CD4-positive, alpha-beta T cell treated with Interleukin-4 for 1 hour (primary cell): ENCODE data around the gene INMT.

Experiments
- DNase-seq, 2 donors: peaks; one replicate each; pipeline ENCODE4 v3.0.0-alpha.2; 2020 to 2022

Gene INMT

DNA sequence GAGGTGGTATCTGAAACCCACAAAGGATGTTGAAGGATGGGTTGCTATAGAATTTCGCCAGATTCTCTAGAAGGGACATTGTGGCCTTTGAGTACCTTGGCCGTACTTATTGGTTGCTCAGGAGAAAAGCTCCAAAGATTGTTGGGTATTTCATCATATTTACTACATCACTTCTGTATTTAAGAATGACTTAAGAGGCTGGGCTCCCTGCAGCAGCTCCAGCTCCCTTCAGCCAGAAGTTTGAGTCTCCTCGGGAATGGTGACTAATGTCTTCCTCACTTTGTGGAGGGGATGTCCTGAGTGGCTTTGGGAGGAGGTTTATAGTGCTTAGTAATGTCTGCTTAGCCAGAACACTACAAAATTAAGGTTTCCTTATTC is 37.4 kb downstream of the INMT start:
- DNase-seq = no peak

DNA sequence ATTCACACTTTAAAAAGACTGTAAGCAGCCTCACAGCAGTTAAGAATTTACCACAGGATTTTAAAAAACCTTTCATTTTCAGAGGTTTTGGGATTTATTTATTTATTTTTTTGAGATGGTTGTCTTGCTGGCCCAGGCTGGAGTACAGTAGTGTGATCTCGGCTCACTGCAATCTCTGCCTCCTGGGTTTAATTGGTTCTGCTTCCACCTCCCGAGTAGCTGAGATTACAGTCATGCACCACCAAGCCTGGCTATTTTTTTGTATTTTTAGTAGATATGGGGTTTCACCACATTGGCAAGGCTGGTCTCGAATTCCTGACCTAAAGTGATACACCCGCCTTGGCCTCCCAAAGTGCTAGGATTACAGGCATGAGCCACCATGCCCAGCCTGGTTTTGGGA is 38.4 kb downstream of the INMT start:
- no peak for DNase-seq

GRCh38 chr7:30791114-30791513 is 39.2 kb downstream of the INMT start:
- no peak for DNase-seq

GRCh38 chr7:30795161-30795948 is 43.4 kb downstream of the INMT start:
- no peak for DNase-seq

DNA sequence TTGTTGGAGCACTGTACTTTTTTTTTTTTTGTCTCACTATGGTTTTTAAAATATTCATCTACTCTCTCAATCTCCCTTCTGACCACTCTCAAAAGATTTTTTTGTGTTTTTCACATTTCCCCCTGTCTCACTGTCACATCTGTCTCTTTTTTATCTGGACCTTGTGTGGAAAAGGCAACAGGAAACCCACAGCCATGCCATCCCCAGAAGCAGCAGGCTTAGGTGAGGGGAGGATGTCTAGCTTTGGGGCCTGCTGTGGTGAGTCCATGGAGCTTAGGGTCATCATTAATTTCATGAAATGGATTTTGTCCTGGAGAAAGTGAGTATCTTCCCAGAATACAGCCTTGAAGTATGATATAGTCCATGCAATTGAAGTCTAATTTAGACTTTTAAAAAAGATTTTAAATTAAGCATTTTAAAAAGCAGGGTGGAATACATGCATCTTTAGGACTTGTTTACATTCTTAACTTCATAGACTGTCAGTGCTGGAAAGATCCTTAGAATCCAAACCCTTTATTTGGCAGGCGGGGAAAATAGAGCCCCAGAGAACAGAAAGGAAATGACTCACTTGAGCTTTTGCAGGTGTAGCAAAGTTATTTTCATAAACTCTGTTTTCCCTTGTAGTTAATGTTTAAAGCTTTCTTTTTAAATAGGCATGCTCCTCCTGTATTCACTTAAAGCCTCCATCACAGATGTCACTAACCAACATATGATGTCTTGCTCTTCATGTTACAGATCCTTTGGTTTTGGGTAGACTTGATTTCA is 44.4 kb downstream of the INMT start:
- DNase-seq = no peak

- no peak for DNase-seq
Measured at GRCh38 chr7:30797176-30798040, 45.5 kb downstream of the INMT start.

- DNase-seq = no peak
Measured at GRCh38 chr7:30799206-30799975, 47.5 kb downstream of the INMT start.

DNA sequence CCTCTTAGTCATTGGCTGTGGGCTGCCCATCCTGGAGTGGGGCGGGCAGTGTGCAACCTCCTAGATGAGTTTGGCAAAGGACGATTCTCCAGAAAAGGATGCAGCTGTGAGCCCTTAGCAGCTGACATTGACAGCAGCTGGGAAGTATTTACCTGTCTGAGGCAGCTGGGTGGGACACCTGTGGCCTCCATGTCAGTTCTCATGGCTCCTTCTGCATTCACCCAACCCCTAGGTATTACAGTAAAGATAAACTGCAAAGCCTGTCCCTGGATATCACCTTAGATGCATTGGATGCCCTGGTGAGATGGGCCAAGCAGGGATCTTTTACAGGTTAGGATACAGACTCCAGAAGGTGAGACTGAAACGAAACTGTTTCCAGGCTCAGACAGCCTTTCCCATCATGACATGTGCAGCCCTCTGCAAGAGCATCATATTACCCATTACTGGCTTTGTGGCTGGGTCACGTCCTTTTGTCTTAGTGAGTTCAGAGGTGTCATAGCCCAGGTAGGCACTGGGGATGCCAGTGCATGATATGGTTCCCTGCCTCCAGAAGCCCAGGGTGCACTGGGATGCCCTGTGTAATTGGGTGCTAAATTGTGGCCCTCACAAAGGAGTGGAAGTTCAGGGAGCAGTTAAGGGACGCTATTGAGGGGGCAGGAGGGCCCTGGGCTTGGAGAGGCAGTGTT is 48.2 kb downstream of the INMT start:
- DNase-seq = no peak

- DNase-seq = peak; percentile 34 to 39
Measured at GRCh38 chr7:30800785-30801252, 48.9 kb downstream of the INMT start.

- no peak for DNase-seq
Measured at GRCh38 chr7:30802812-30803211, 50.9 kb downstream of the INMT start.

- no peak for DNase-seq
Measured at GRCh38 chr7:30804078-30804661, 52.2 kb downstream of the INMT start.

DNA sequence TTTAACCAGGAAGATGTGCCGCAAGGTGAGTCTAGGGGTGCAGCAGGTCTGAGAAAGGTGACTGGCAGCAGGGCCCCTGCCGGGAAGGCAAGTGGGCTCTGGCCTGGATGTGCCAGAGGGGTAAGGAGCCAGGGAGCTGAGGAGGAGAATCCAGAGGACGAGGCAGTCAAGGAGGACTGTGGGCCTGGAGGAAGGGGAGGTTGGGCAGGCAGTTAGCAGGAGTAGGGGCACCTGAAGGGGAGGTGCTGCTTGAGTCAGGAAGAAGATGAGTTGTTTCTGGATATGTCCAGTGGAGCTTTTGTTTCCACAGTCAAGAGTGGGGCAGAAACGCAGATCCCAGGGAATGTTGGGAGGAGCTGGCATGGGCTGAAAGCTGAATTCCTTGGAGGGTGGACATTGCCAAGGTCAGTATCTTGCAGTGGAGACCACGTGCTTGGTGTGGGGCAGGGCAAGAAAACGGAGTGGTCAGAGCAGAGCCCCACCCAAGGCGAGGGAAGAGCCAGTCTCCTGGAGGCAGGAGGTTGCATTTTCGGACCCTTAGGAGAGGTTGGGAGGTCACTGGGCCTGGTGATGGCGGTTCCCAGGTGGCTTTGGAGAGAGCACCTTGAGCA is 53.3 kb downstream of the INMT start:
- DNase-seq = no peak

DNA sequence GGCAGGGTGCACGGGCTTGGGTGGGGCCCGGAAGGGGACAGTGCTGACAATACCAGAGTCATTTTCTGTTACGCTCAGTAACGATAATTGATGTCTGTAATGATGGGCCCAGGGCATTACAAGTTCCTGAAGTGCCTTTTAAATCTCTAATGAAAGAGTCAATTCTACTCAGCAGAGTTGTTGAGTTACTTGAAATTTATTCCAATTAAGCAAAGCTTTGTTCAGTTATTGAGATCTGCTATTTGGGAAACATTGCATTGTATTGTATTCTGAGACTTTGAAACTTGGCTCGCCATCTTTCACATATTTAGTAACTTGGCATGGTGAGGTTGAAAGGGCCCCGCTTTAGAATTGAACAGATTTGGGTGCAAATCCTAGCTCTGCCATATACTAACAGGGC is 54.0 kb downstream of the INMT start:
- no peak for DNase-seq
